ENCODE data around the gene RMRP. TPM values are rescaled to one million over a fixed set of nuclear protein-coding genes. Genes with fewer than 3 reads are reported as not detected.

Gene RMRP
- total and polyA plus RNA-seq, 2 experiments from 2014 or later: 20,944 TPM; not detected in 1

- Histone ChIP-seq H3K79me2 (ENCODE audit: insufficient read depth) (peaks cover 18% of the 10 kb centered on the region; the same call in 1 of the 2 replicates), H4K20me1 (ENCODE audit: insufficient read depth) (no peaks in the 10 kb centered on the region), H3K9me2 (ENCODE audit: insufficient read depth) (no peaks in the 10 kb centered on the region), H2AFZ (peak overlapping the region; percentile 68; the same call in 1 of the 2 replicates), H3K4me1 (ENCODE audit: insufficient read depth) (peaks cover 18% of the 10 kb centered on the region), H3K27me3 (replicated peaks; ENCODE audit: insufficient read depth) (no peaks in the 10 kb centered on the region), H3F3A (ENCODE audit: insufficient read depth) (peaks cover 26% of the 10 kb centered on the region), H3K27ac (peak overlapping the region; percentile 98), H3K9me3 (ENCODE audit: low read depth) (no peaks in the 10 kb centered on the region), H3K4me3 (peak overlapping the region; percentile 90), H3K36me3 (ENCODE audit: low read depth) (peaks cover 5% of the 10 kb centered on the region; the same call in 1 of the 2 replicates), H3K4me2 (ENCODE audit: unreplicated experiment) (peak overlapping the region; percentile 97), H3K9ac (peak overlapping the region; percentile 89)
- 0% methylated on average over 2 of the region's 2 CpGs for WGBS, 2 experiments (ENCODE audit: low coverage in 1 of 2, low lambda C conversion rate in 2 of 2, missing lambda C conversion rate in 2 of 2)
- TF ChIP-seq EZH2 (IDR thresholded peaks at IDR 0.05; ENCODE audit: insufficient read depth, poor library complexity, severe bottlenecking) (no peak), EZH2phosphoT487 (IDR thresholded peaks at IDR 0.05; ENCODE audit: insufficient read depth, low read depth) (no peak)
- peak; percentile 85 for DNase-seq
- in situ Hi-C loops (cut with MboI): no loop called here
These were observed 1.1 kb upstream of the RMRP start for GRCh38 chr9:35658968-35659220.

DNA sequence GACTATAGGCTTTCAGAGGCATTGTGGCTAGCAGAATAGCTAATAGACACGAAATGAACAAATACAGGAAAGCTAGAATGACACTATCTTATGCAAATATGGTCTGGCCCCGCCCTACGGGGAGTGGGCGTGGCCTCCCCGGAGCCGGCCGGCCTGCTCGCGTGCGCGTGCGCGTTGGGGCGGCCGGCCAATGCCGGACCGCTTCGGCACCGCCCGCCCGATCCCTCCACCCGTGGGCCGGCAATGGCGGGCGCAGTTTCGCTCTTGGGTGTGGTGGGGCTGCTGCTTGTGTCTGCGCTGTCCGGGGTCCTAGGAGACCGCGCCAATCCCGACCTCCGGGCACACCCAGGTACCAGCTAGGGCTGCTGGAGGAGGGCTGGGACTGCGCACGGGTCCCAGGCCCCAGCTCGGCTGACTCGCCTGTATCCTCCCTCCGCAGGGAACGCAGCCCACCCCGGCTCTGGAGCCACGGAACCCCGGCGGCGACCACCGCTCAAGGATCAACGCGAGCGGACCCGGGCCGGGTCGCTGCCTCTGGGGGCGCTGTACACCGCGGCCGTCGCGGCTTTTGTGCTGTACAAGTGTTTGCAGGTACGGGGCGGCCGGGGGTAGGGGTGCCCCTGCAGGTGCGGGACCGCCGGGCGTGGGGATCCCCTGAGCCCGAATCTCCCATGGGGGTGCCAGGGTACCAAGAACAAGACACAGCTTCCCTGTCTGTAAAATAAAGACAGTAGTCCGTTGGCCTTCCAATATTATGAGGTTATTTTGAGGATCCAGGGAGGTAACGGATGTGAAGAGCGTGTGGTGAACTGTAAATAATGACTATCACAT, 533 bp upstream of the RMRP start, which contains the start of gene CCDC107:
Gene CCDC107, plus strand, starts transcription at position 156 of the 831 bp plus-strand sequence. Its CDS starts 88 bp downstream, at position 244.
- peak within 1 kb of the TSS; percentile 98 for H3K27ac ChIP-seq
- peaks cover 18% of the 10 kb centered on the region; the same call in 1 of the 2 replicates for H3K79me2 ChIP-seq (ENCODE audit: insufficient read depth)
- peak within 1 kb of the TSS; percentile 89 for H3K9ac ChIP-seq
- peak within 1 kb of the TSS; percentile 78 for H2AFZ ChIP-seq
- in situ Hi-C loops (cut with MboI): no loop called here
- H3K4me3 ChIP-seq: peak within 1 kb of the TSS; percentile 90
- H3F3A ChIP-seq (ENCODE audit: insufficient read depth): peaks cover 26% of the 10 kb centered on the region
- no peaks in the 10 kb centered on the region for H3K27me3 ChIP-seq (replicated peaks; ENCODE audit: insufficient read depth)
- no peaks in the 10 kb centered on the region for H3K9me3 ChIP-seq (ENCODE audit: low read depth)
- 0 to 1% methylated on average over 65 to 66 of the region's 67 CpGs for WGBS, 2 experiments (ENCODE audit: low coverage in 1 of 2, low lambda C conversion rate in 2 of 2, missing lambda C conversion rate in 2 of 2)
- H3K4me1 ChIP-seq (ENCODE audit: insufficient read depth): peaks cover 18% of the 10 kb centered on the region
- H4K20me1 ChIP-seq (ENCODE audit: insufficient read depth): no peaks in the 10 kb centered on the region
- DNase-seq: peak; percentile 93
- H3K36me3 ChIP-seq (ENCODE audit: low read depth): peaks cover 5% of the 10 kb centered on the region; the same call in 1 of the 2 replicates
- no peaks in the 10 kb centered on the region for H3K9me2 ChIP-seq (ENCODE audit: insufficient read depth)
- H3K4me2 ChIP-seq (ENCODE audit: unreplicated experiment): peak within 1 kb of the TSS; percentile 97
- TF ChIP-seq EZH2 (IDR thresholded peaks at IDR 0.05; ENCODE audit: insufficient read depth, poor library complexity, severe bottlenecking): no peak
- no peak for TF ChIP-seq EZH2phosphoT487 (IDR thresholded peaks at IDR 0.05; ENCODE audit: insufficient read depth, low read depth)

- peak overlapping the region; percentile 80 for H3K4me2 ChIP-seq (ENCODE audit: unreplicated experiment)
- H3K9me2 ChIP-seq (ENCODE audit: insufficient read depth): no peaks in the 10 kb centered on the region
- peaks cover 18% of the 10 kb centered on the region; the same call in 1 of the 2 replicates for H3K79me2 ChIP-seq (ENCODE audit: insufficient read depth)
- peaks cover 35% of the 10 kb centered on the region for H3F3A ChIP-seq (ENCODE audit: insufficient read depth)
- peaks cover 26% of the 10 kb centered on the region for H3K4me1 ChIP-seq (ENCODE audit: insufficient read depth)
- H3K9me3 ChIP-seq (ENCODE audit: low read depth): no peaks in the 10 kb centered on the region
- H2AFZ ChIP-seq: peak overlapping the region; percentile 78
- no peaks in the 10 kb centered on the region for H3K27me3 ChIP-seq (replicated peaks; ENCODE audit: insufficient read depth)
- H4K20me1 ChIP-seq (ENCODE audit: insufficient read depth): no peaks in the 10 kb centered on the region
- H3K36me3 ChIP-seq (ENCODE audit: low read depth): peaks cover 5% of the 10 kb centered on the region; the same call in 1 of the 2 replicates
- WGBS, 2 experiments (ENCODE audit: low coverage in 1 of 2, low lambda C conversion rate in 2 of 2, missing lambda C conversion rate in 2 of 2): 9 to 11% methylated on average over 25 of the region's 25 CpGs
- in situ Hi-C loops (cut with MboI): no loop called here
- DNase-seq: peak; percentile 68
- H3K27ac ChIP-seq: peak overlapping the region; percentile 98
- peak overlapping the region; percentile 61 for H3K4me3 ChIP-seq
- H3K9ac ChIP-seq: peak overlapping the region; percentile 89
- TF ChIP-seq EZH2 (IDR thresholded peaks at IDR 0.05; ENCODE audit: insufficient read depth, poor library complexity, severe bottlenecking) (no peak), EZH2phosphoT487 (IDR thresholded peaks at IDR 0.05; ENCODE audit: insufficient read depth, low read depth) (no peak)
These were observed 831 bp downstream of the RMRP start for GRCh38 chr9:35656831-35657545.

DNA sequence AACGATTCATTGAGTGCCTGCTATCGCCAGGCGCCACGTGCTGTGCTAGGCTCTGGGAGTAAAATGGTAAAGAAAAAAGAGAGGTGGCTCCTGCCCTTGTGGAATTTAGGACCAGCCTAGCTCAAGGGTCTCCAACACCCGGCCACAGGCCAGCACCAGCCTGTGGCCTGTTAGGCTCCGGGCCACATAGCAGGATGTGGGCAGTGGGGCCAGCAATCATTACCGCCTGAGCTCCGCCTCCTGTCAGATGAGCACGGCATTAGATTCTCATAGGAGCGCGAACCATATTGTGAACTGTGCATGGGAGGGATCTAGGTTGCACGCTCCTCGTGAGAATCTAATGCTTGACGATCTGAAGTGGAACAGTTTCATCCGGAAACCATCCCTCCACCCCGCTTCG, 1.5 kb downstream of the RMRP start:
- no peaks in the 10 kb centered on the region for H3K9me3 ChIP-seq (ENCODE audit: low read depth)
- H3K4me3 ChIP-seq: no peak overlapping the region
- H2AFZ ChIP-seq: peak overlapping the region; percentile 78; the same call in 1 of the 2 replicates
- H3K36me3 ChIP-seq (ENCODE audit: low read depth): peaks cover 5% of the 10 kb centered on the region; the same call in 1 of the 2 replicates
- no peak overlapping the region for H3K27ac ChIP-seq
- peaks cover 34% of the 10 kb centered on the region for H3F3A ChIP-seq (ENCODE audit: insufficient read depth)
- H3K9me2 ChIP-seq (ENCODE audit: insufficient read depth): no peaks in the 10 kb centered on the region
- H4K20me1 ChIP-seq (ENCODE audit: insufficient read depth): no peaks in the 10 kb centered on the region
- peaks cover 26% of the 10 kb centered on the region for H3K4me1 ChIP-seq (ENCODE audit: insufficient read depth)
- H3K27me3 ChIP-seq (replicated peaks; ENCODE audit: insufficient read depth): no peaks in the 10 kb centered on the region
- no peak for DNase-seq
- WGBS, 2 experiments (ENCODE audit: low coverage in 1 of 2, low lambda C conversion rate in 2 of 2, missing lambda C conversion rate in 2 of 2): 72 to 74% methylated on average over 17 of the region's 17 CpGs
- peaks cover 18% of the 10 kb centered on the region; the same call in 1 of the 2 replicates for H3K79me2 ChIP-seq (ENCODE audit: insufficient read depth)
- H3K4me2 ChIP-seq (ENCODE audit: unreplicated experiment): no peak overlapping the region
- TF ChIP-seq EZH2phosphoT487 (IDR thresholded peaks at IDR 0.05; ENCODE audit: insufficient read depth, low read depth) (no peak), EZH2 (IDR thresholded peaks at IDR 0.05; ENCODE audit: insufficient read depth, poor library complexity, severe bottlenecking) (no peak)
- in situ Hi-C loops (cut with MboI): no loop called here
- H3K9ac ChIP-seq: no peak overlapping the region

Measured in GM23248 (cell line).